GM18873 (cell line): ENCODE measurements around the gene LCE1B.

ENCODE experiments used
- ATAC-seq: cut with Tn5 transposase; IDR thresholded peaks from one replicate; pipeline ENCODE4 v1.9.1; 2021; ENCODE audit warnings: mild to moderate bottlenecking, moderate library complexity, moderate number of reproducible peaks; ENCODE audit not compliant: unreplicated experiment, low FRiP score

Gene LCE1B

DNA sequence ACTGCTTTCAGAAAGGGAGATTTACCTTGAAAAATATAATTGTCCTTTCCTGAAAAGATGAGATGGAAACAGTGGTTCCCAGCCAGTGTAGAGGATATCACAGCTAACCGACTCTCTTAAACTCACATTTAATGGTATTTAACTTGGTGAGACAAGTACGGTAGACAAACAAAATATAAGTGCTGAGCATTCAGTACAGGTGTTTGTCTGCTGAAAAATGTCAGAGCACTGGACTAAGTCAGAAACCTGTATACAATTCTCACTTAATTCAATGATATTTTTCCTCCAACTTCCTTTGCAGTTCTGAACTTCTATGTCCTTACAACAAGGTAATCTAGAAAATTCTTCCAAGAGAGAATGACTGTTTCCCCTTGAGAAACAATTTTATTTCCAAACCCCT is at the start of gene LCE1B:
TSS of gene LCE1B (plus strand) at position 301 of the 400 bp plus-strand sequence. CDS start 476 bp downstream, outside the sequence.
- no peak for ATAC-seq

DNA sequence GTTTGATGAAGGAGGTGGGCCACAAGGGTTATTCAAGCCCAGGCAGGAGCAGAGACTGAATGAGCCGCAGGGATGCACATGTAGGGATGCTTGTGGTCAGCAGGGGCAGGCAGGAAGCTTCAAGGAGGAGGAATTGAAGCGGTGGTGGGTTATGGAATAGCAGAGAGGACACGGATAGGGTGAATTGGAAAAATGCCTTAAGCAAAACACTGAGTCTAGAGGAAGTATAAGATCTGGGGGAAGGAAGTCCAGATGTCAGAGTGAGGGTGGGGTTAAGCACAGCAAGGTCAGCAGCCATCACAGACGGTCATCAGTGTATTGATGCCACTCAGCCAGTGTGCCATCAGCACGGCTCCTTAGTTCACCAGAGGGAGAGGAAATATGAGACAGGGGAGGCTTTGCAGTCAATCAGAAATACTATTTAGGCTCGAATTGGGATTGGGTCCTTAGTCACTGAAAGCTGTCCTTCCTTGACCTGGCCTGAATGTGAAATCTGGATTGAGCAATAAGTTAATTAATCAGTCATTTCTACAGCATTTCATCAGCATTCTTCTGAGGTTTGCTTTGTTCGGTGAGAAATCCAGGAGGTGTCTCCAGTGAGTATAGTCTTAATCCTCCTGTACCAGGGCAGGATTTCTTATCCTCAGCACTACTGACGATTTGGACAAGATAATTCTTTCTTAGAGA is 42.8 kb upstream of the LCE1B start:
- no peak for ATAC-seq

GRCh38 chr1:152770411-152770810 is 41.4 kb upstream of the LCE1B start:
- ATAC-seq, result no peak

- ATAC-seq, result no peak
Measured at GRCh38 chr1:152774875-152775274, 36.9 kb upstream of the LCE1B start, which contains the start of gene LCE1F. Gene LCE1F, plus strand, starts transcription at chr1:152775140. Its CDS starts 1,232 bp downstream, at chr1:152776372.

DNA sequence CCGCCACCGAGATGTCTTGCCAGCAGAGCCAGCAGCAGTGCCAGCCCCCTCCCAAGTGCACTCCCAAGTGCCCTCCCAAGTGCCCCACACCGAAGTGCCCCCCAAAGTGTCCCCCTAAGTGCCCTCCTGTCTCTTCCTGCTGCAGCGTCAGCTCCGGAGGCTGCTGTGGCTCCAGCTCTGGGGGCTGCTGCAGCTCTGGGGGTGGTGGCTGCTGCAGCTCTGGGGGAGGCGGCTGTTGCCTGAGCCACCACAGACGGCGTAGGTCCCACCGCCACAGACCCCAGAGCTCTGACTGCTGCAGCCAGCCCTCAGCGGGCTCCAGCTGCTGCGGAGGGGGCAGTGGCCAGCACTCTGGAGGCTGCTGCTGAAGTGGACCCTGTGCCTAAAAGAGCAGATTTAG is 35.4 kb upstream of the LCE1B start:
- no peak for ATAC-seq

DNA sequence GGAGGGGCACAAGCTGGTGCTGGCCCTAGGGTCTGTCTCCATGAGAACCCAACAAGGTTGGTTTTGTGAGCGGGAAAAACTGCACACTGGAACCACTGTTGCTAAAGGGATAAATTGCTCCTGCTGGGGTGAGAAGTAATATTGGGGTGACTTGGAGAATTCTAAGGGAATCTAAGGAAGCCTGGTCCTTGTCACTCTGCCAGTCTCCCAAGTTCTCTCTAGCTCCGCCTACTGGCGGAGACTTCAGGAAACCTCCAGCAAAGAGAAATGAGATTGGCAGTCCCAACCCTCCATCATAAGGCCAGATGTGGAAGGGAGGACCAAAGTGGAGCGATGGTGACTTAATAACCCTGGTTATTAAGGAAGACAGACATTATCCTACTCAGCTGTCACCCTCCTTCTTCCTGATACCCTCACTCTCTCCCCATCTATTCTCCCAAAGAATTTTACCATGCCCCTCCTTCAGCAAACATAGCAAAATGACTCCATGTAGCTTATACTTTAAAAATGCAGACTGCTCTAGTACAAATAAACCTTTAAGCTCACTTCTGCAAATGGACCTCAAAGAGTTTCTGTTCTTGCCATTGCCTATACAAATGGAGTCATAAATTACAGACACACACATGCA is 34.1 kb upstream of the LCE1B start:
- no peak for ATAC-seq

DNA sequence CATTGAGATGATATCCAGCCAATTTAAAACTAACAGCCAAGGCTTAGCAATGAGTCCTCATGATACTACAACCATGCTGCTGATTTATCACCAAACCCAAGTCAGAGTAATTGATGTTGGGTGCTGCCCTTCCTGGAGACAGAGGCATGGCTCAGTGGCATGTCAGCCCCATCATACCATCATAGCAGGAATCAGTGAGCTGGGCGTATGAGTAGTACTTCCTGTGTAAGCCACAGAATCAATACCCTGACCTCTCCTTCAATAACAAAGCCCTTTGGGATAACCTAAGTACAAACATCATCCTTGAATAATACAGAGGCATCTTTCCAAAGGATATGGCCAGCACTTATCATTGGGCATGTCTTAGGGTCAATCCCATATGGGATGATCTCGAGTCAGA is 28.7 kb upstream of the LCE1B start:
- ATAC-seq, result no peak

- no peak for ATAC-seq
Measured at GRCh38 chr1:152786077-152786476, 25.7 kb upstream of the LCE1B start, which contains the start of gene LCE1E. Gene LCE1E, plus strand, starts transcription at chr1:152786257. Its CDS starts 1,043 bp downstream, at chr1:152787300.

GRCh38 chr1:152795686-152796085 is 16.1 kb upstream of the LCE1B start:
- no peak for ATAC-seq

DNA sequence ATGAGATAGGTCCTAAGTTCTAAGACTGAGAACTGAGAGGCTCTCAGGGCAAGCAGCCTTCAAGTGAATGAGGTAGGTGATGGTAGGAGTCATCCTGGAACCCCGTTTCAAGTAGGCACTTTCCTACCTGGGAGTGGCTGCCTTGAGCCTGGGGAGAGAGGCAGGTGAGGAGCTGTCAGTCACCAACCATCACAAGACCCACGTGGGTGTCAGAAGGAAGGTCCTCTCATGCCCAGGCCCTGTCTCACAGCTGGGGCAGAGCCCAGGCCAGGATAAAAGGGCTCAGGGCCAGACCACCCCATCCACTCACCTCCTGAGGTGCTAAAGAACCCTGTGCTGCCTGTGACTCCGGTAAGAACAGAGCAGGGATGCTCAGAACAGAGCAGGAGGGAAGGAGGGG is 15.3 kb upstream of the LCE1B start, which contains the start of gene LCE1D:
TSS of gene LCE1D (plus strand) at position 301 of the 400 bp plus-strand sequence. CDS start 1,074 bp downstream, outside the sequence.
- no peak for ATAC-seq

GRCh38 chr1:152801333-152801732 is 10.4 kb upstream of the LCE1B start:
- no peak for ATAC-seq

GRCh38 chr1:152806576-152806975 is 5.2 kb upstream of the LCE1B start, which contains the start of gene LCE1C:
Gene LCE1C, minus strand, starts transcription at chr1:152806651. Its CDS starts 1,173 bp downstream, at chr1:152805478.
- ATAC-seq, result no peak

GRCh38 chr1:152811050-152811449 is 721 bp upstream of the LCE1B start:
- ATAC-seq, result no peak

DNA sequence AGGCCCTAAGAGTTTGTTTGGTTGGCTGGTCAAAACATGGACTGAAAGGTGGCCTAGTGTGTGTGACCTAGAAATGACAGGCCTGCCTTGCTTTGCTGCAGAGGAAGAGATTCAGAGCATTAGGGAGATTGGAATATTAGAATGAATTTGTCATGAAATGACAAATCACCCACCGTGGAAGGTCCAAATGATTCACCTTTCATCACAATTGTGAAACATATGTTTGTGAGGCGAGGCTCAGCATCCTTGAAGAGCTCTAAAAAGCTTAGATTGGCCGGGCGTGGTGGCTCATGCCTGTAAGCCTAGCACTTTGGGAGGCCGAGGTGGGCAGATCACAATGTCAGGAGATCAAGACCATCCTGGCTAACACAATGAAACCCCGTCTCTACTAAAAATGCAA is 5.5 kb downstream of the LCE1B start:
- no peak for ATAC-seq

DNA sequence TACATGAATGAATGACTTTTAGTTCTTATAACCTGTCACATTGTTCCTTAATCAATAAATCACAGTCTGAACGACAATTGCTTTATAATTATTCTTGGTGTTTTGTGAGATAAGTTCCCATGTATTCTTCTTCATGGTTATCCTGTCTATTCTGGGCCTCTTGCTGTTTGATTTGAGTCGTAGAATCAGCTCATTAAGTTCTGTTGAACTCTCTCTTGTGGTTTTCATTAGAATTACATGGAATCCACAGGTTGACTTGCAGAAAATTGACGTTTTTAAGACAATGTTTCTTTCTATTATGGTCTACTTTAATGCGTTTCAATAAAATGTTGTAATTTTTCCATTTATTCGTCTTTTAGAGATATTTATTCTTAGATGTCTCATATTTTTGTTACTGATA is 11.5 kb downstream of the LCE1B start:
- no peak for ATAC-seq

DNA sequence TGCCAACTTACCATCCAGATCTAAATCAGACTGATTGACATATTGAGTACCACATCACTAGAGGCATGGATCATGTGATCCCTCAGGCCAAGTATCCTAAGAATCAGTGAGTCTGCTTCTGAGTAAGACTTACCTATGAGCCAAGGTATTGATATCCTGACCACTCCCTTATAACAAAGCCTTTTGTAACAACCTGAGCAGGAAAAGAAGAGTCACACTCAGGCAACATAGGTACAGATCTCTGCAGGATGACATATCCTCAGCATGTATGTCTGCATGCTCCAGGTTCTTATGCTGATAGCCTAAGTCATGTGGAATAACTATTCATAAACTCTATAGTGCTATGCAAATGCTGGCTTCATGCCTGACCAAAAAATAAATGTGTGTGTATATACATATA is 13.2 kb downstream of the LCE1B start:
- no peak for ATAC-seq

DNA sequence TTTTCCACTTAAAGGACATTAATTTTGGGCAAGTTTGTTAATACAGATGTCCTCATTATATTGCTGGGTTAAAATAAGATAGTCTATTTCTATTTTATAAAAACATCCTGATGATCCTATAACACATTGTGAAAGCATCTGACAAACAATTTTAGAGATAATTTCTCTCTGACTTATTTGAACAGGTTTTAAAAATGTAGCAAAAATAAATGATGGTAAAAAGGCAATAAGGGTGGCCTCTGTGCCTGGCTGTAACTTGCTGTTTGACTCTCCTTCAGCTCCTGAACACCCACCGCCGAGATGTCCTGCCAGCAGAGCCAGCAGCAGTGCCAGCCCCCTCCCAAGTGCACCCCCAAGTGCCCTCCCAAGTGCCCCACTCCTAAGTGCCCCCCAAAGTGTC is 15.4 kb downstream of the LCE1B start, which contains the start of gene LCE1A:
TSS of gene LCE1A (plus strand) at position 301 of the 400 bp plus-strand sequence. CDS start at position 301, 0 bp downstream.
- ATAC-seq, result no peak

DNA sequence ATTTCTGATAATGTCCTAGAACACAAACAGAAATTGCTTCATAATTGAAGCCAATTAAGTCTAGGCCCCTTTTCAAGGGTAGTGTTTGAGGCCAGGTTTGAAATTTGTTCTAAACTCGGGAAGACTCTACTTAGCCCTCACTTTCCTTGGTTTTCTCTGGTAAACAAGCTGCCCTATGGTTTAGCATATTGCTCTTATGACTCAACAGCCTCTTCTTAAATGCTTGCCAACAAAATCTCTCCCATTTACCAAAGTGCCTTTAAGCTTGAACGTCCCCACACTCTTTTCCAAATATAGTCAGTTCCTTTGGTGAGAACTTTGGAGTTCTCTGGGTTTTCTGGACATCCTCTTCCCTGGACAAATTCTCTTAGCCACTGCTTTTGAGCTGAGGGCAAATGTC is 25.1 kb downstream of the LCE1B start:
- no peak for ATAC-seq

GRCh38 chr1:152842556-152842955 is 30.8 kb downstream of the LCE1B start, which contains the start of gene LCE6A:
Gene LCE6A, plus strand, starts transcription at chr1:152842856. Its CDS starts 665 bp downstream, at chr1:152843521.
- no peak for ATAC-seq

- no peak for ATAC-seq
Measured at GRCh38 chr1:152855661-152856060, 43.9 kb downstream of the LCE1B start.

GRCh38 chr1:152858062-152858461 is 46.3 kb downstream of the LCE1B start:
- no peak for ATAC-seq
